GM21737 (cell line): Measurements from ENCODE around the gene FREY1.

ENCODE experiments used
- ATAC-seq: cut with Tn5 transposase; IDR thresholded peaks from one replicate; pipeline ENCODE4 v1.9.1; 2021; ENCODE audit warnings: mild to moderate bottlenecking, moderate library complexity; ENCODE audit not compliant: unreplicated experiment

Gene FREY1

GRCh38 chr11:45906965-45907611, at the start of gene FREY1:
TSS of gene FREY1 (minus strand) at chr11:45907271. CDS start at chr11:45907245, 26 bp downstream.
- no peak for ATAC-seq

DNA sequence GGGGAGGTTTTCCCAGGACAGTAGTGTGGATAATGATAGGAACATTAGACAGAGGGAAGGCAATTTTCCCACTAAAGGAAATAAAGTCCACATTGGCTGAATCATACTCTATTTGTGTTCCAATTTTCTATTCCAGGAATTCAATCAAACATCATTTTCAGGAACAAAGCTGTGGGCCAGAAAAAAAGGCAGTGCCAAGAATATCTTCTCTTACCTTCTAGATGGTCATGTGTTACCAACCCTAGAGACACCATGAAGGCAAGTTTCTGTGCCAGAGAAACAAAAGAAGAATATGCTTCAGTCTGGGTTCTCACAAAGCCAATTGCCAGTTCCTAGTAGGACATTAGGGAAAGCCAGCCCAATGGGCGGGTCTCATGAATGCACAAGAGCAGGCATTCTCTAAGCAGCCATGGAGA, 42.9 kb upstream of the FREY1 start:
- no peak for ATAC-seq

GRCh38 chr11:45948356-45948755, 41.3 kb upstream of the FREY1 start:
- ATAC-seq, result no peak

DNA sequence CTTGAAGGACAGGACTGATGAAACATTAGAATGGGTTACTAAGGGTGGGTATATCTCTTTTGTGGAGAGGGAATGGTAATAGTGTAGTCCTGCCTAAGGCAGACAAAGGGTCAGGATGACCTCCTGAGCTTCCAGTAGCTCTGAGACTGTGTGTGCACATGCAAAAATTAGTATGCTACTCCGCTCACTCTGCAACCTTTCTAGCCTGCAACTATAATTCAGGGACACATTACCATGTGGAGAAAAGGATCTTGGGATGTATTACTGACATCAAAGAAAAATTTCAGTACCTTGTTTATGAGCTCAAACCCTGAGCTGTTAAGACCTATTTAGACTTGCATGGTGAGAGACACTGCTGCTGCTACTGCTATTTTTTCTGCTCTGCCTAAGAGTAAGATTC, 40.8 kb upstream of the FREY1 start:
- ATAC-seq, result no peak

GRCh38 chr11:45945397-45945999, 38.4 kb upstream of the FREY1 start:
- no peak for ATAC-seq

- no peak for ATAC-seq
Measured at GRCh38 chr11:45942381-45942780, 35.3 kb upstream of the FREY1 start.

DNA sequence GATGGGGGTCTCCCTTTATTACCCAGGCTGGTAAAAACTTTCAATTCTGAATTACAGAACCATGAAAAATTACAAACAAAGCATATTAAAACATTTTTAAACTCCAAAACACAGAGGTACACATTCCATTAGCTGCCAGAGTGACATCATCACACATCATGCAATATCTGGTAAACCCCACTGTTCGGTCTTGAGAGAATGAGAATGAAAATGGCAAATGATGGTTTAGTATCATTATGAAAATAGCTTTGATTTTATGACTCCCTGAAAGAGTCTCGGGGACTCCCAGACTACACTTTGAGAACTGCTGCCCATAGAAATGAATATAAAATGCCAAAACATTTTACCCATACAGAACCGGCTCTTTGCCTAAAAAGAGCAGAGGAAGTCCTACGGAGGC, 34.2 kb upstream of the FREY1 start:
- no peak for ATAC-seq

DNA sequence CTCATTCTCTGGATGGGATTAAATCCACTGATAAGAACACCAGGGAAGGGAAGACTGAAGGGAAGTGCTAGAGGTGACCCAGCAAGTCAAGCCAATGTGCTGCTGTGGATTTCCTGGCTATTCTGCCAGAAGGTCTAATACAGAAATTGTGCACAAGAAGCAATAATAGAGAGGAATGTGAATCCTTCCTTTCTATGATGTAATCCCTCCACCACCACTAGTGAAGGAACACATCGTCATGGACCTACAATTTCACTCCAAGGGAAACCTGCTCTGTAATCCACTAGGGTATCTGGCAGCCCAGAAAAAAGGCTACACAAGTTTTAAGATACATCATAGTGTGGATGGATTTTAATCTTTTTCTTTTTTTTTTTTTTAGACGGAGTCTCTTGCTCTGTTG, 32.8 kb upstream of the FREY1 start:
- no peak for ATAC-seq

- no peak for ATAC-seq
Measured at GRCh38 chr11:45937916-45938315, 30.8 kb upstream of the FREY1 start.

GRCh38 chr11:45936511-45937054, 29.5 kb upstream of the FREY1 start:
- ATAC-seq, result no peak

DNA sequence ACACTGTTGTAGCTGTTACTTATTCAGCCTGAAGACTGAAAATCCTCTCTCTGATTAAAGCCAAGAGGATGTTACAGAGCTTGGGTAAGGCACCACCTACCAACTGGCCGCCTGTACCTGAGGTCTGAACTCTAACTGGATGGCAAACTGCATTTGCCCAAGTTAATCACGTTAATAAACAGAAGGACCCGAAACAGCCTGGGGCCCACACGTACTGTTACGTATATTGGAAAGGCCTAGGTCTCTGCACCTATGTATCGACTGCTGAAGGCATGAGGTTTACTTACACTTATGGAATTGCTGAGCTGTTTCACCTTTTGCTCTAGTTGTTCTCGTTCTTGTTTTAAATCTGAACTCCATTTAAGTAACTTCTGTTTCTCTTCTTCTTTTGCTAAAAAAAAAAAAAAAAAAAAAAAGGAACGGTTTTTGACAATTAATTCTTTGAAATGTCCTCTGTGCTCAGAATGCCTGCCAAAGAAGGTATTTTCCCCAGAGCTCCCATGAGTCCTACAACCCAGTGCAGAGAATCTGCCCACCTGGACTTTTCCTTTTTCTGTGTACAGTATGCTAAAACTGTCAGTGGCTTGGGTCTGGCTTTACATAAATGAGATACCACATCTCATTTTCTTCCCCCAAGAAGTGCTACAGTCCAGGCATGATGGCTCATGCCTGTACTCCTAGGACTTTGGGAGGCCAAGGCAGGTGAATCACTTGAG, 28.4 kb upstream of the FREY1 start:
- no peak for ATAC-seq

DNA sequence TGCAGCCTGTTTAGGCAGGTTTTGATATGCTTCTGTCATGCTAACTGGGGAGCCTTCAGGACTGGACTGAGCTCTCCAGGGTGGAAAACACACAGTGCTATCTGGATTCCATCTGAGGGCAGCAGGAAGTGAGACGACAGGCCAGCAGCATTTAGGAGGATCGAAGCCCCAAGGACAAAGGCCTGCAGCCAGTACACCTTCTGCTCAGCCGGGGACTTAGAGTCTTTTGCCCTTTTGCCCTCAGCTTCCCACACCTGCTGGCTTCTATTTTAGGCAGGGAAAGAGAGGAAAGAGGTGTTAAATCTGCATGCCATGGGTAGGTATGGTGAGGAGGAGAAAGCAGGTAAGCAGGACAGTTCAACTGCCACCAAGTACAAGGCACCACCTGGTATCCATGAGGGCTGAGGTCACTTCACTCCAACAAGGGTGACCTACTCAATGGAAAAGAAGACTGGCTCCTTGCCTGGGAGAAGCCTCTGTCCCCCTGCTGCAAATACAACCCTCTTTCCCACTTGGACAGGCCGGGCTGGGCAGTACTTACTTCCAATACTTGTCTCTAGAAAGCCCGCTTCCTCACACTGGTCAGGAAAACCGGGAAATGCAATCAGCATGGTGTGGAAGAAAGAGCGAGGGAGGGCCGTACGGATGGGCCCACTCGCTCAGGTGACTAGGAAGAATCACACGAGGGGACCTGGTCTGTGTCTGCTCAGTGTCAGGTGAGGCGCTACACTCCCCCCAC, 27.7 kb upstream of the FREY1 start:
- no peak for ATAC-seq

- no peak for ATAC-seq
Measured at GRCh38 chr11:45933846-45934579, 26.9 kb upstream of the FREY1 start.

GRCh38 chr11:45933131-45933831, 26.2 kb upstream of the FREY1 start:
- no peak for ATAC-seq

DNA sequence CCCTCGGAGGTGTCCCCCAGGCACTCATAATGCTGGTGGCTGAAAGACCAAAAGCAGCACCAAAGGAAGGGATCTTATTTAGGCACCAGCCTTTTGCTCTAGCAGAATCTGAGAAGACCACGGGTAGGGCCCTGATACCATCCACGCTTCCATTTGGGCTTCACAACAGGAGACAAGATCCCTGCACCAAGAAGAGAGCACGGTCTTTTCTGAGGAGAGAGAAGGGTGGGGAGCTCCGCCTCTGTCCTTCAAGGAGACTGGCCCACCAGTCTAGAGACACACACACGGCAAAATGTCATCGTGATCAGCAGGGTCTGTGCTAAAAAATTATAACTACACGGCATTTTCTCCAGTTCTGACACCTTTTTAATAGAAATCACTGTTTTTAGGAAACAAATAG, 25.1 kb upstream of the FREY1 start:
- no peak for ATAC-seq

- ATAC-seq, result no peak
Measured at GRCh38 chr11:45931739-45932138, 24.7 kb upstream of the FREY1 start.

- ATAC-seq, result no peak
Measured at GRCh38 chr11:45930951-45931570, 24.0 kb upstream of the FREY1 start.

DNA sequence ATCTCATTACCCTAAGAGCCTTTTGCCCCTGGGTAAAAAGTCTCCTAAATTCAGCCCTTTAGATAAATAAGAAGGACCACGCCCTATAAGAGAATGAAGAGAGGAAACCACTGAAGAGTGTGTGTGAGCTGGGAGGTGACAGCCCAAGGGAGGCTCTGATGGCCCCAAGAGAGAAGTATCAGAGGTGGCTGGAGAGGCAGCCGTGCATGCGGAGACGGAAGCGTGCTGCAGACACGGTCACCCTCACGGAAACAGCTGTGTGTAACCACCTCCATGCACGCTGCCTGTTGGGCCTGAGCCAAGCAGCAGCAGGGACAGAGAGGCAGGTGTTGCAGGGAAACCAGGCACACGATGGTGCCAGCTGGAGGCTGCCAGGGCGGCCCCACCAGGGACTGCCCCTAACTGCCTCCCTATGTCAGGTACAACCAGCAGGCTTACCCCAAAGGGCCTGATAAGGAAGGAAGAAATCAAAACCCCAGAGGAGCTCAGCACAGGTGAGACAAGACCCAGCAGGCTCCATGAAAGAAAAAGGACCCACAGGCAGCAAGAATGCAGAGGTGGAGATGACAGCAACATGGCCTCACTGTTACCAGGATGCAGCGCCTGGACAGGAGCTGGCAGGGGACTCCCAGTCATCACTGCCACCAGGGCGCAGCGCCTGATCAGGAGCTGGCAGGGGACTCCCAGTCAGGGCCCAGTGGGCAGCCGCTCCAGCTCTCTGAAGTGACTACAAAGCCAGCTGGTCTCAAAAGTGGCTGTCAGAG, 23.1 kb upstream of the FREY1 start:
- peak; percentile 86 for ATAC-seq
